ENCODE measurements around the gene TNC.

DNA sequence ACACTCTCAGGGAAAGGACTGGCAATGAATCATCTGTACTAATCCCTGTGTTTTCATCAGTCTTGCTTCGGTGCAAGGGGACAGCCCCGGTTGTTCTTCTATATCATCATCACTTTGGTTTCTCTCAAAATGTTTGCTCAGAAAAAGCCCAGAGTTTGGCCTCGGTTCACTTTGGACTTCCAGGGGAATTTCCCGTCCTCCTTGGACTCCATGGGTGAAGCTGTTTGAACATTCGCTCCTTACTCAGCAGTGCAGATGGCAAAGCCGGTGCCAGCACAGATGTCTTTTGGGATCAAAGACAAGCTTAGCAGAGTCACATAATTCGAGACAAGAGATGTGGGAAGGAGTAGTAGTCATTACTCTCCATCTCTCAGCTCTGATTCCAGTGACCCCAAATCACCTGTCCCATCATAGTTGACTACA, 117.7 kb downstream of the TNC start:
- TF ChIP-seq, protein P1, sequence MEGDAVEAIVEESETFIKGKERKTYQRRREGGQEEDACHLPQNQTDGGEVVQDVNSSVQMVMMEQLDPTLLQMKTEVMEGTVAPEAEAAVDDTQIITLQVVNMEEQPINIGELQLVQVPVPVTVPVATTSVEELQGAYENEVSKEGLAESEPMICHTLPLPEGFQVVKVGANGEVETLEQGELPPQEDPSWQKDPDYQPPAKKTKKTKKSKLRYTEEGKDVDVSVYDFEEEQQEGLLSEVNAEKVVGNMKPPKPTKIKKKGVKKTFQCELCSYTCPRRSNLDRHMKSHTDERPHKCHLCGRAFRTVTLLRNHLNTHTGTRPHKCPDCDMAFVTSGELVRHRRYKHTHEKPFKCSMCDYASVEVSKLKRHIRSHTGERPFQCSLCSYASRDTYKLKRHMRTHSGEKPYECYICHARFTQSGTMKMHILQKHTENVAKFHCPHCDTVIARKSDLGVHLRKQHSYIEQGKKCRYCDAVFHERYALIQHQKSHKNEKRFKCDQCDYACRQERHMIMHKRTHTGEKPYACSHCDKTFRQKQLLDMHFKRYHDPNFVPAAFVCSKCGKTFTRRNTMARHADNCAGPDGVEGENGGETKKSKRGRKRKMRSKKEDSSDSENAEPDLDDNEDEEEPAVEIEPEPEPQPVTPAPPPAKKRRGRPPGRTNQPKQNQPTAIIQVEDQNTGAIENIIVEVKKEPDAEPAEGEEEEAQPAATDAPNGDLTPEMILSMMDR (IDR thresholded peaks at IDR 0.05; ENCODE audit: low read length) = no peak
- TF ChIP-seq EZH2phosphoT487 (IDR thresholded peaks at IDR 0.05; ENCODE audit: low read length) = no peak
